Measurements from ENCODE around the gene SYNE2.

- TF ChIP-seq YY1 (IDR thresholded peaks at IDR 0.05; ENCODE audit: low read depth) (no peak), FOXM1 (IDR thresholded peaks at IDR 0.05; ENCODE audit: borderline replicate concordance, low read depth) (no peak), EP300 (IDR thresholded peaks at IDR 0.05; ENCODE audit: borderline replicate concordance) (no peak), CEBPB (IDR thresholded peaks at IDR 0.05) (no peak), MAX (IDR thresholded peaks at IDR 0.05) (no peak), TEAD4 (IDR thresholded peaks at IDR 0.05) (no peak), TAF1 (IDR thresholded peaks at IDR 0.05; ENCODE audit: low read depth) (no peak), RAD21 (IDR thresholded peaks at IDR 0.05; ENCODE audit: low read depth) (no peak), REST (IDR thresholded peaks at IDR 0.05; ENCODE audit: low read depth) (no peak), NFIC (IDR thresholded peaks at IDR 0.05) (no peak), USF1 (IDR thresholded peaks at IDR 0.05) (no peak)
Measured at GRCh38 chr14:63981569-63981968, 128.8 kb downstream of the SYNE2 start.

Measured in Ishikawa (cell line).